ENCODE results near the gene DIP2C. TPM values are rescaled to one million over a fixed set of nuclear protein-coding genes. Genes with fewer than 3 reads are reported as not detected.

DIP2C gene
- total RNA-seq, 1 donor from 2014 or later = 23.1 TPM

GRCh38 chr10:308572-309085 is 380.8 kb downstream of the DIP2C start:
- Mint-ChIP-seq H3K9me3 (no peaks in the 10 kb centered on the region), H3K4me1 (ENCODE audit: unreplicated experiment) (peaks cover 17% of the 10 kb centered on the region), H3K27ac (peak overlapping the region; percentile 72), H3K4me3 (no peak overlapping the region), H3K27me3 (no peaks in the 10 kb centered on the region), H3K36me3 (peaks cover 15% of the 10 kb centered on the region)
- DNase-seq (ENCODE audit: extremely low spot score, unreplicated experiment) = no peak
- no peak for TF ChIP-seq CTCF (conservative IDR thresholded peaks at IDR 0.05)

GRCh38 chr10:308101-308500 is 381.4 kb downstream of the DIP2C start:
- H3K4me1 Mint-ChIP-seq (ENCODE audit: unreplicated experiment) = peaks cover 17% of the 10 kb centered on the region
- no peaks in the 10 kb centered on the region for H3K9me3 Mint-ChIP-seq
- DNase-seq (ENCODE audit: extremely low spot score, unreplicated experiment) = no peak
- peak overlapping the region; percentile 72 for H3K27ac Mint-ChIP-seq
- no peak for TF ChIP-seq CTCF (conservative IDR thresholded peaks at IDR 0.05)
- H3K27me3 Mint-ChIP-seq = no peaks in the 10 kb centered on the region
- peaks cover 15% of the 10 kb centered on the region for H3K36me3 Mint-ChIP-seq
- no peak overlapping the region for H3K4me3 Mint-ChIP-seq

- DNase-seq (ENCODE audit: extremely low spot score, unreplicated experiment) = no peak
- TF ChIP-seq CTCF (conservative IDR thresholded peaks at IDR 0.05) = no peak
- Mint-ChIP-seq H3K4me3 (no peak overlapping the region), H3K27me3 (no peaks in the 10 kb centered on the region), H3K36me3 (peaks cover 15% of the 10 kb centered on the region), H3K4me1 (ENCODE audit: unreplicated experiment) (peaks cover 17% of the 10 kb centered on the region), H3K9me3 (no peaks in the 10 kb centered on the region), H3K27ac (no peak overlapping the region)
These were observed 381.8 kb downstream of the DIP2C start for GRCh38 chr10:307659-308058.

GRCh38 chr10:306675-307185 is 382.7 kb downstream of the DIP2C start:
- Mint-ChIP-seq H3K36me3 (peaks cover 20% of the 10 kb centered on the region), H3K4me3 (no peak overlapping the region), H3K27ac (peak overlapping the region; percentile 17), H3K4me1 (ENCODE audit: unreplicated experiment) (peaks cover 17% of the 10 kb centered on the region), H3K9me3 (no peaks in the 10 kb centered on the region), H3K27me3 (no peaks in the 10 kb centered on the region)
- no peak for DNase-seq (ENCODE audit: extremely low spot score, unreplicated experiment)
- no peak for TF ChIP-seq CTCF (conservative IDR thresholded peaks at IDR 0.05)

GRCh38 chr10:306007-306674 is 383.3 kb downstream of the DIP2C start:
- Mint-ChIP-seq H3K4me1 (ENCODE audit: unreplicated experiment) (peaks cover 17% of the 10 kb centered on the region), H3K27me3 (no peaks in the 10 kb centered on the region), H3K27ac (peak overlapping the region; percentile 17), H3K4me3 (no peak overlapping the region), H3K9me3 (no peaks in the 10 kb centered on the region), H3K36me3 (peaks cover 26% of the 10 kb centered on the region)
- no peak for TF ChIP-seq CTCF (conservative IDR thresholded peaks at IDR 0.05)
- no peak for DNase-seq (ENCODE audit: extremely low spot score, unreplicated experiment)

Measured in type B pancreatic cell (in vitro differentiated cells).